ENCODE results near the gene THAP2. TPM values are rescaled to one million over a fixed set of nuclear protein-coding genes. Genes with fewer than 3 reads are reported as not detected.

Gene THAP2
- total RNA-seq, 2 experiments from 2014 or later, result 7.5 to 7.6 TPM

DNA sequence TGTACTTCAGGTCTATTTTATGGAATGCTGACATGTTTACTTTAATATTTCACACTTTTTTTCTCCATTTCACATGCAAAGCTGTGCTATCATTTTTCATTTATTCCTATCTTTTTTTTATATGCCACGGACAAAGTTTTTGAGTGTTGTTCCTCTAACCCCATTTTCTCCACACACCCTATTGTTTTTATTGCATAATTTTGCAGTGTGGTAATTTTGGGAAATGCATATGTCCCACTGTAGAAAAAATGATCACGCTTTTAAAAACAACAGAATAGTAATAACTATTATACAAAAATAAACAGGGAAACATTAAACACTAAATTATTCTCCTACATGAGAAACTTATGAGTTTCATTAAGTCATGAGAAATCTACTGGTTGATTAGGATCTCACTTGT lies 14.7 kb upstream of the THAP2 start:
- Mint-ChIP-seq H3K4me1 (peaks cover 25% of the 10 kb centered on the region), H3K27ac (no peak overlapping the region), H3K36me3 (peaks cover 22% of the 10 kb centered on the region), H3K4me3 (no peak overlapping the region), H3K27me3 (no peaks in the 10 kb centered on the region), H3K9me3 (no peaks in the 10 kb centered on the region)
- DNase-seq, result no peak

DNA sequence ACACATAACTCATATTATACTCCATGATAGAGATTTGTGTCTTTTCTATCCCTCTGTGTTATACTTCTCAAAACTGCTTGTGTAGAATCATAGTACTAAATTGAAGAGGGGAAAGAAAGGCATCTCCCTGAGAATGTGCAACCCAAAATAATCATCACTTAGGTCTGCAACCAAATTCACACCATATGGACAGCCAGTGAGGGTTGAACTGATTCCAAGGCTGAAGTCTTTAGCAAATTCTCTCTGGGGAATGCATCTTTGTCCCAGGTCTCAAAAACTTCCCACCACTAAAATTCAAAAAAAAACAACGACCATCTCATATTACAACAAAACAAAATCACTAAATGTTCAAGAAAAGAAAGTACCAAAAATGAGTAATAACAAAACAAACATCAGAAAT lies 11.4 kb upstream of the THAP2 start:
- no peak overlapping the region for H3K27ac Mint-ChIP-seq
- H3K36me3 Mint-ChIP-seq, result peaks cover 16% of the 10 kb centered on the region
- no peaks in the 10 kb centered on the region for H3K27me3 Mint-ChIP-seq
- peaks cover 42% of the 10 kb centered on the region for H3K4me1 Mint-ChIP-seq
- H3K4me3 Mint-ChIP-seq, result no peak overlapping the region
- no peak for DNase-seq
- H3K9me3 Mint-ChIP-seq, result no peaks in the 10 kb centered on the region

DNA sequence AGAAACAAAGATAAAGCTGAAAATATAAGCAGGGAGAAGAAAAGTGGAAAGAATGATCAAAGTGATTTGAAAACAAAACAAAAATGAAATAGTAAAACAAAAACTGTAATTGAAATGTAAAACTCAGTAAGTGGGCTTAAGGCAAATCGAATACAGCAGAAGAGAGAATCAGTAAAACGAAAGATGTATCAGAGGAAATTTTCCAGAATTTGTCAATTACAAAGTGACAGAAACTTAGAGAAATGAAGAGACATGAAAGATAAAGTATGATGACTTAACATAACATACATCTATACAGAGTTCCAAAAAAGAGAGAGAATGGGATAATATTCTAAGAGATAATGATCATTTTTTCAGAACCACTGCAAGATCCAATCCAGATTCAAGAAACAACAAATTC lies 11.0 kb upstream of the THAP2 start:
- Mint-ChIP-seq H3K27ac (no peak overlapping the region), H3K36me3 (peaks cover 17% of the 10 kb centered on the region), H3K27me3 (no peaks in the 10 kb centered on the region), H3K4me3 (no peak overlapping the region), H3K4me1 (peaks cover 42% of the 10 kb centered on the region), H3K9me3 (no peaks in the 10 kb centered on the region)
- DNase-seq, result no peak

DNA sequence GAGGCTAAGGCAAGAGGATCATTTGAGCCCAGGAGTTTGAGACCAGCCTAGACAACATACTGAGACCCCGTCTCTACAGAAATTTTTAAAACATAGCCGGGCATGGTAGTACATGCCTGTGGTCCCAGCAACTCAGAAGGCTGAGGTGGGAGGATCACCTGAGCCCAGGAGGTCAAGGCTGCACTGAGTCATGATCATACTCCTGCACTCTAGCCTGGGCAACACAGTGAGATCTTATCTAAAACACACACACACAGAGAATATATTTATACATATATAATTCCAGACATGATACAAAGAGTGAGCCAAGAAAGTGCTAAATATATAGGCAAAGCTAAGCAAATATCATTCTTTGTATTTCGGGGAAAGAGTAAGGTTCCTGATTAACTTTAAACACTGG lies 9.9 kb upstream of the THAP2 start:
- H3K9me3 Mint-ChIP-seq, result no peaks in the 10 kb centered on the region
- peak overlapping the region; percentile 23 for H3K4me3 Mint-ChIP-seq
- no peaks in the 10 kb centered on the region for H3K27me3 Mint-ChIP-seq
- peaks cover 39% of the 10 kb centered on the region for H3K4me1 Mint-ChIP-seq
- H3K27ac Mint-ChIP-seq, result no peak overlapping the region
- H3K36me3 Mint-ChIP-seq, result peaks cover 18% of the 10 kb centered on the region
- no peak for DNase-seq

DNA sequence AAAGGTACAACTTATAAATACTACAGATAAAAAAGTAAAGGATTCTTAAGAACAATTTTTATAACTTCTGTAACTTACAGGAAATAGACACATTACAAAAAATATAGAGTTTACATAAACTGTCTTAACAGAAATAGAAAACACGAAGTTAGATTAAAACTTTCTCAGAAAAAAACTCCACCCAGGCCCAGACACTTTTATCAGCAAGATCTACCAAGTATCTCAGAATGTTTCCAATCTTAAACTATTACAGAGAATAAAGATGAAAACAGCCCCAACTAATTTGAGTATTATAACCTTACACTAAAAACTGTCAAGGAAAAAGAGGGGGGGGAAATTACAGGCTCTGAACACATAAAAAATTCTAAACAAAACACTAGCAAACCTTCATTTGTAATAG lies 8.6 kb upstream of the THAP2 start:
- H3K4me3 Mint-ChIP-seq, result peak overlapping the region; percentile 14
- peaks cover 43% of the 10 kb centered on the region for H3K4me1 Mint-ChIP-seq
- no peaks in the 10 kb centered on the region for H3K27me3 Mint-ChIP-seq
- DNase-seq, result no peak
- no peaks in the 10 kb centered on the region for H3K9me3 Mint-ChIP-seq
- H3K27ac Mint-ChIP-seq, result peak overlapping the region; percentile 0
- peaks cover 17% of the 10 kb centered on the region for H3K36me3 Mint-ChIP-seq

DNA sequence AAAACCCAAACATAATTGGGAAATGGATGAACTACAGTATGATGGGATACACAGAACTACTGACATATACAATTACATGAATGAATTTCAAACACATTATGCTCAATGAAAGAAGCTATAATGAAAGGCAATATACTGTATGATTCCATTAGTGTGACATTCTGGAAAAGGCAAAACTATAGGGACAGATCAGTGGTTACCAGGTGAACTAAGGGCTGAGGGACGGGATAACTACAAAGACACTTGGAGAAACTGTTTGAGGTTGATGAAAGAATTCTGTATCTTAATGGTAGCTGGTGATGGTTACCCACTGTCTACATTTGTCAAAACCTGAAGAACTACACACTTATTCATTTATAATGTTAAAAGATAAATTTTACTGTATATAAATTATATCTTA lies 8.2 kb upstream of the THAP2 start:
- Mint-ChIP-seq H3K9me3 (no peaks in the 10 kb centered on the region), H3K36me3 (peaks cover 17% of the 10 kb centered on the region), H3K27ac (peak overlapping the region; percentile 0), H3K27me3 (no peaks in the 10 kb centered on the region), H3K4me1 (peaks cover 38% of the 10 kb centered on the region), H3K4me3 (peak overlapping the region; percentile 14)
- DNase-seq, result no peak

DNA sequence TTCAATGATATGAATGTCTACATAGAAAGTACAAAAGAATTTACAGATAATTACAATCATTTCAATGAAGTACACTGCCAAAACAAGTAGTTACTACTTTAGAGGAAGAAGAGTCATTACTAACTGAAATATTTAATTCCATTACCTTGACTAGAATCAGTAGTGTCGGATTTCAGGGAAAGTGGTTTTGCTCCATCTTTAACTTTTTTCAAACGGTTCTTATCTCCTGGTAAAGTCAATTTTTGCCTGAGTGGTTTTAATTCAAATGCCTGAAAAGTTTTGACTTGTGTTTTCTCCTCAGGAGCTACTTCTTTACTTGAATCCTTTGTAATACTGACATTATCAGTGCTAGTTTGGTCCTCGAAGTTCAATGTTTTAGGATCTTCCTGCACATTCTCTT lies 7.4 kb upstream of the THAP2 start:
- DNase-seq, result no peak
- Mint-ChIP-seq H3K9me3 (no peaks in the 10 kb centered on the region), H3K4me1 (peaks cover 42% of the 10 kb centered on the region), H3K27ac (no peak overlapping the region), H3K4me3 (no peak overlapping the region), H3K27me3 (no peaks in the 10 kb centered on the region), H3K36me3 (peaks cover 20% of the 10 kb centered on the region)

DNA sequence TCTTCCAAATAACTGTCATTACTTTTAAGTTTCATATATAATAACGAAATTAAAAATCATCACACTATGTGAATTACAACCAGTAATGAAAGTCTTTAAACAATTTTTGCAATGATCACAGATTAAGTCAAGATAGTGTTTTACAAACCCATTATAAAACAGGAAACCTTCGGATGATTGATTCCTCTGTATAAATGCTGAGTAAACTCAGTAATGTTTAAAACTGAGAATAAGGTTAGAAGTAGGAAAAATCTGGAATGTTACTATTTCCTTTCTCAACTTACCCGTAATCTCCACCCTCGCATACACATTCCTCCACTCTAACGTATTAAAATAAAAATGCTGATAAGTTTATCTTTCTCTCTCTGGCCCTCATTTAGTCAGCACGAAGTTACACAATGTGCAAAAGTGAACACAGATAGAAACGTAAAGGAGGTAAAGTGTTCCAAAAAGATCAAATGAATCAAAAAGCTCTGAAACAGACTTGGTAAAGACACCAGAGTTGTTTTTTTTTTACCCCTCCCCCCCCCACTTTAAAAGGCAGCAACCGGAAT lies 2.0 kb upstream of the THAP2 start:
- DNase-seq, result no peak
- Mint-ChIP-seq H3K9me3 (peaks cover 2% of the 10 kb centered on the region), H3K4me1 (peaks cover 35% of the 10 kb centered on the region), H3K36me3 (peaks cover 43% of the 10 kb centered on the region), H3K27me3 (no peaks in the 10 kb centered on the region), H3K4me3 (peak overlapping the region; percentile 97), H3K27ac (peak overlapping the region; percentile 99)

DNA sequence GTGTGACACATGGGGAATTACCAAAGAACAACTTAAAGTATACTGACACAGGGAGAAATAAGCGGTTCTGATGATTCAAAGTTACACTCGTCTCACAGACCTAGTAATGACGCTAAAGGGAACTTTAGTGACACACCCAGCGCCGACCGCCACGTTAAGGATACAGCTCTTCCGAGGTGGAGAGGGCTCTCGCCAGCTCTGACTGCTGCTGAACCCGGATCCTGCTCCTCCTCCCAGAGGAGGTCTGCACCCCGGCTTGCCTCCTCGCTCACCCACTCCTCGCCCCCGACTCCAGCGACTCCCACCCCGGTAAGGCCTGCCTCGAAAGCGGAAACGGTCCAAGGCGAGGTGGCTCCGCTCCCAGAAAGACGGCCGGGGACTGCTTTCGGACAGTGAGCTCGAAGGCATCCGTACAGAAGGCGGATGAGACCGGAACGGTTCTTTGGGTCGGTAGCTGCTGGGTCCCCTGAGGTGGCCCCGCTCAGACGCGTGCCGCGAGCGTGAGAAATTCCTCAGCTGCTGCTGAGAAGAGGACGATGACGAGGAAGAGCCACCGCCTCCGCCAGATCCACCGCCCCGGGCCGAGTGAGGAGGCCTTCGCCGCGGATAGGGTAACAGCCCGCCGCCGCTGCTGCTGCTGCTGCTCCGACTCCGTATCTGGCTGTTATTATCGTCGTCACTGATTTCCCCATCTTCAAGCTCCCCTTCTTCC lies 1.1 kb upstream of the THAP2 start:
- Mint-ChIP-seq H3K9me3 (peaks cover 4% of the 10 kb centered on the region), H3K4me3 (peak overlapping the region; percentile 97), H3K27me3 (no peaks in the 10 kb centered on the region), H3K36me3 (peaks cover 47% of the 10 kb centered on the region), H3K27ac (peak overlapping the region; percentile 99), H3K4me1 (peaks cover 36% of the 10 kb centered on the region)
- peak; percentile 79 for DNase-seq

DNA sequence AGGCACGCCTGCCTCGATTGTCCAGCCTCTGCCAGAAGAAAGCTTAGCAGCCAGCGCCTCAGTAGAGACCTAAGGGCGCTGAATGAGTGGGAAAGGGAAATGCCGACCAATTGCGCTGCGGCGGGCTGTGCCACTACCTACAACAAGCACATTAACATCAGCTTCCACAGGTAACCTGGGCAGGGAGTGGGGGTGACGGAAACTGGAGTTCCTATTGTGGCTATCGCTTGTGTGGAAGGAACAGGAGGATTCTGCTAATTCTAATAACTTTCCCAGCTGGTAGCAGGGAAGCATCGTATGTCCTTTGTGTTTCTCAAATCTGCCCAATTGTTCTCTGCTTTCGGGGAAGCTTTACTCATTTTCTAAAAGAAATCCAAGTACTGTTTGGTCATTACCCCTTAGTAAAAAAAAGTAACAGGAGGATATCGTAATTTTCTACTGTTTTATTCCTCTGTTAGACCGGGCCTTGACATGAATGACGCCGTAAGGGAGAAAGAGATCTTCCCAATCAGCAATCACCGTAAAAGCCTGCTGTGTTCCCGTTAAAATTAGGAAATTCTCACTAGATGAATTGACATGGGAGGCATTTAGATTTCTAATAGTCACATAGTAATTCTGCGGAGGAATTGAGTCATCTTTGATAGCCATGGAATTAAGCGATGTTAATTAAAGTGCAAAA lies 449 bp downstream of the THAP2 start:
- Mint-ChIP-seq H3K27ac (peak overlapping the region; percentile 99), H3K4me1 (peaks cover 29% of the 10 kb centered on the region), H3K36me3 (peaks cover 39% of the 10 kb centered on the region), H3K27me3 (no peaks in the 10 kb centered on the region), H3K4me3 (peak overlapping the region; percentile 97), H3K9me3 (peaks cover 5% of the 10 kb centered on the region)
- DNase-seq, result no peak

DNA sequence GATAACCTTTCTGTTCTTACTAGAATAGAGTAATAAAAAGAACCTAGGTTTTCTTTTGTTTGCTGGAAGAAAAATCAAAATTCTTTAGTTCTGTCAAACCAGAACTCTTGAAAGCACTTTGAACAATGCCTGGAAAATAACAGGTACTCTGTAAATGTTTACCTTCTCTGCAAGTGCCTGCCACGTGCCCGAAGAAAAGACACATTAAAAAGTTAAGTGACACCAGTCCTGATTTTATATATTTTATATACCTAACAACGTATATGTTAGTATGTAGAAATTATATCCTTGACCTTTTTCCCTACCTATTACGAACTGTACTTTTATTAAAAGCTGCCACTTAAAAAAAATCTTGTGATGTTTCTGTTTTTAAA lies 976 bp downstream of the THAP2 start:
- H3K4me1 Mint-ChIP-seq, result peaks cover 26% of the 10 kb centered on the region
- peaks cover 37% of the 10 kb centered on the region for H3K36me3 Mint-ChIP-seq
- DNase-seq, result no peak
- H3K27me3 Mint-ChIP-seq, result no peaks in the 10 kb centered on the region
- H3K27ac Mint-ChIP-seq, result peak overlapping the region; percentile 99
- H3K9me3 Mint-ChIP-seq, result peaks cover 5% of the 10 kb centered on the region
- peak overlapping the region; percentile 97 for H3K4me3 Mint-ChIP-seq

DNA sequence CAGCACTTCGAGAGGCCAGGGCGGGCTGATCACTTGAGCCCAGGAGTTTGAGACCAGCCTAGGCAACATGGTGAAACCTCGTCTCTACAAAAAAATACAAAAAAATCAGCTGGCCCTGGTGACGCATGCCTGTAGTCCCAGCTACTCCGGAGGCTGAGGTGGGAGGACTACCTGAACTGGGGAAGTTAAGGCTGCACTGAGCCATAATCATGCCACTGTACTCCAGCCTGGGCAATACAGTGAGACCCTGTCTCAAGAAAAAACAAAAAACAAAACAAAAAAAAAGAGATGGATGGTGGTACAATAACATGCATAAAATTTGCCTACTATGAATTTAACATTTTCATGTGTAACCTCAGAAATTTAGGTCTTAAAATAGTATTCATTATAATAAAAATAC lies 2.2 kb downstream of the THAP2 start:
- Mint-ChIP-seq H3K9me3 (peaks cover 5% of the 10 kb centered on the region), H3K27me3 (no peaks in the 10 kb centered on the region), H3K4me3 (peak overlapping the region; percentile 23), H3K4me1 (peaks cover 26% of the 10 kb centered on the region), H3K36me3 (peaks cover 37% of the 10 kb centered on the region), H3K27ac (peak overlapping the region; percentile 99)
- no peak for DNase-seq

DNA sequence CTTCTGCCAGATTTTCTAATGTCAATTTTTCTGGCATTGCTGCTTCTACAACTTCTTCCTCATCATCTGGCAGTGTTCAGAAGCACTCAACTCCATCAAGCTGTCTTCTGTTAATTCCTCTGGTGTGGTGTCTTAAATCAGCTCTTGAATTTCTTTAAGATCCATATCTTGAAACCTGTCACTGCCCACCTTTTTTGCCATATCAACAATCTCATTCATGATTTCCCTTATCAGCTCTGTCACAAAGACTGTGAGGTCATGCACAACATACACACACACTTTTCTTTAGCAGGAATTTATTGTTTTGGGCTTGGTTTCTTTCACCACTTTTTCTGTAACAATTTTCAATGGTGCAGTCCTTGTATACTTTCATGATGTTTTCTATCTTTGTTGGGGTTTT lies 7.2 kb downstream of the THAP2 start:
- H3K27ac Mint-ChIP-seq, result no peak overlapping the region

DNA sequence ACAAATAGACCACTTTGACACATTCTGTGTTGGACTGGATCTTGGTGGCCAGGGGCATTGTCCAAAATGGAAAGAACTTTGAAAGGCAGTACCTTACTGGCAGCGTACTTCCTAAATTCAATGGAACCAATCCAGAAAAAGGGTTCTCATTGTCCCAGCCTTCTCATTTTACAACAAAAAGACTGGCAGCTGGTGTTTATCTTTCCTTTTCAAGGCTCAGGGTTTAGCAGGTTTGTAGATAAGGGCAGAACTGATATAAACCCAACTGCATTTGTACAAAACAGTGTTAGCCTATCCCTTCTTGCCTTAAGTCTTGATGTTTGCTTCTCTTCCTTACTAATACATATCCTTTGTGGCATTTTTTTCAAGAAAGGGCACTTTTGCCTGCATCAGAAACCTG lies 7.7 kb downstream of the THAP2 start:
- no peak for DNase-seq
- Mint-ChIP-seq H3K9me3 (peaks cover 5% of the 10 kb centered on the region), H3K27ac (no peak overlapping the region), H3K4me1 (peaks cover 21% of the 10 kb centered on the region), H3K27me3 (no peaks in the 10 kb centered on the region), H3K4me3 (no peak overlapping the region), H3K36me3 (peaks cover 13% of the 10 kb centered on the region)

More for the DNA sequence above, 7.2 kb downstream of the THAP2 start:
- H3K4me1 Mint-ChIP-seq, result peaks cover 21% of the 10 kb centered on the region
- no peak for DNase-seq
- no peaks in the 10 kb centered on the region for H3K27me3 Mint-ChIP-seq
- peaks cover 5% of the 10 kb centered on the region for H3K9me3 Mint-ChIP-seq
- H3K36me3 Mint-ChIP-seq, result peaks cover 14% of the 10 kb centered on the region
- no peak overlapping the region for H3K4me3 Mint-ChIP-seq

DNA sequence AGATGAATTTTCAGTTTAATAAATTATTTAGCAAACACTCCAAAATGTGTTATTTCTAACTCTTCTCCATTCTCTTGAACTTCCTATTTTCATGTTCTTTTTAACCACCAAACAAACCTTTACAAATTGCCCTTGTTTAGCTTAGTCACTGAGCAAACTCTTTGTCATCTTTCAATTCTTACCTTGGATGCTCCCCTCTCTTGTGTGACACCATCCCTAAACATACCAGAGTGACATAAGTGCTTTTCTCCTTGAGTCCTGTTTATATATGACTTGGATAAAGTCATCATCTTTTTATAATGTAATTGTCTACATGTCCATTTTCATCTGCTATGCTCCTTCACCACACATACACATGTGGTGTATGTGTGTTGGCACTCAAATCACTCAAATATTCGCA lies 18.4 kb downstream of the THAP2 start:
- H3K27ac Mint-ChIP-seq, result no peak overlapping the region
- H3K9me3 Mint-ChIP-seq, result no peaks in the 10 kb centered on the region
- H3K4me1 Mint-ChIP-seq, result peaks cover 1% of the 10 kb centered on the region
- no peak for DNase-seq
- H3K4me3 Mint-ChIP-seq, result no peak overlapping the region
- H3K27me3 Mint-ChIP-seq, result no peaks in the 10 kb centered on the region
- no peaks in the 10 kb centered on the region for H3K36me3 Mint-ChIP-seq

DNA sequence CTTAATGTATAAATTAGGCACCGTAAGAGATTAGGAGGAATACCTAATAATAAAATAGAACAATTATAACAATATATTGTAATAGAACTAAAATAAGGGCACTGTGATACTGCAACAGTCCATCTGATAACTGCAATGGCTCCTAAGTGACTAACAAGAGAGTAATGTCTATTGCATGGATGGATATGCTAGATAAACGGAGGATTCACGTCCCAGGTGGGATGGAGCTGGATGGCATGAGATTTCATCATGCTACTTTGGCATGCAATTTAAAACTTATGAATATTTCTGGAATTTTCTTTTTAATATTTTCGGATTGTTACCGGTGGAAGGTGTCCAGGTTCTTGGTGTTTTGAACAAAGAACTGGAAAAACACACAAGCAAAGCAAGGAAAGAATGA lies 19.5 kb downstream of the THAP2 start:
- Mint-ChIP-seq H3K9me3 (no peaks in the 10 kb centered on the region), H3K36me3 (no peaks in the 10 kb centered on the region), H3K4me1 (peaks cover 12% of the 10 kb centered on the region), H3K27me3 (no peaks in the 10 kb centered on the region), H3K4me3 (no peak overlapping the region), H3K27ac (no peak overlapping the region)
- DNase-seq, result no peak
